ENCODE results near the gene LOC101059915.
"Not testable (repeated sequence)": the region's sequence is repeated elsewhere in the genome, so short reads cannot be mapped to it uniquely, and the experiment has no call there.

Gene LOC101059915

DNA sequence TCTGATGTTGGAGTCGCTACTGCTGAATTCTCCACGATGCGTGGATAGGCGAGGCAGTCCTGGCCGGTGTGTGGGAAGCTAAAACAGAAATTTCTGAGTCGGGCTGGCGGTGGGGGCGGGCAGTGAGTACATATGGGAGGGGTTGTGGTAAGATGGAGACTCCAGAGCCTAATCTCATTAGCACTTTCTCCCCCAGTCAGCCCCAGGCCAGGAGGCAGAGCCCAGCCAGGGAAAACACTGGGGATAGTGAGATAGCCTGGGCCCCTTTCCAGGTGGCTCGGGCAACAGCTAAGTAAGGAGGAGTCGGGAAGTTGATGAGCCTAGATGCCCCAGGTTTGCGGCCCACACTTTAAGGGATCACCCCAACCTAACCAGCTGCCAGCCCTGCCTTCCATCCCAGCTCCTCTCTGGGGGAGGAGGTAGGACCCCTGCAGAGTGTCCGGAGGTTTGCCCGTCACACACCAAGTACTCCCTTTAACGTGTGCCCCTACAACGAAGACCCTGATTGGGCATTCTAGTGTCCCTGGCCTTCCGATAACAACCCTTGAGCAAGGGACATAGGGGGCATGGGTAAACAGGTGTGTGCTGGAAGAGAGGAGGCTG lies 2.4 kb upstream of the LOC101059915 start:
- ATAC-seq (no peak), DNase-seq (peak in 1 of 3 donors; percentile 19)
- Histone ChIP-seq H3K4me3 (no peak overlapping the region), H3K9me3 (no peaks in the 10 kb centered on the region), H3K36me3 (ENCODE audit: low read depth) (no peaks in the 10 kb centered on the region), H3K4me1 (ENCODE audit: low read depth) (no peaks in the 10 kb centered on the region)
- intact Hi-C loops (cut with DNase I, micrococcal nuclease): no loop called here
- TF ChIP-seq, protein P1, sequence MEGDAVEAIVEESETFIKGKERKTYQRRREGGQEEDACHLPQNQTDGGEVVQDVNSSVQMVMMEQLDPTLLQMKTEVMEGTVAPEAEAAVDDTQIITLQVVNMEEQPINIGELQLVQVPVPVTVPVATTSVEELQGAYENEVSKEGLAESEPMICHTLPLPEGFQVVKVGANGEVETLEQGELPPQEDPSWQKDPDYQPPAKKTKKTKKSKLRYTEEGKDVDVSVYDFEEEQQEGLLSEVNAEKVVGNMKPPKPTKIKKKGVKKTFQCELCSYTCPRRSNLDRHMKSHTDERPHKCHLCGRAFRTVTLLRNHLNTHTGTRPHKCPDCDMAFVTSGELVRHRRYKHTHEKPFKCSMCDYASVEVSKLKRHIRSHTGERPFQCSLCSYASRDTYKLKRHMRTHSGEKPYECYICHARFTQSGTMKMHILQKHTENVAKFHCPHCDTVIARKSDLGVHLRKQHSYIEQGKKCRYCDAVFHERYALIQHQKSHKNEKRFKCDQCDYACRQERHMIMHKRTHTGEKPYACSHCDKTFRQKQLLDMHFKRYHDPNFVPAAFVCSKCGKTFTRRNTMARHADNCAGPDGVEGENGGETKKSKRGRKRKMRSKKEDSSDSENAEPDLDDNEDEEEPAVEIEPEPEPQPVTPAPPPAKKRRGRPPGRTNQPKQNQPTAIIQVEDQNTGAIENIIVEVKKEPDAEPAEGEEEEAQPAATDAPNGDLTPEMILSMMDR (IDR thresholded peaks at IDR 0.05): no peak

DNA sequence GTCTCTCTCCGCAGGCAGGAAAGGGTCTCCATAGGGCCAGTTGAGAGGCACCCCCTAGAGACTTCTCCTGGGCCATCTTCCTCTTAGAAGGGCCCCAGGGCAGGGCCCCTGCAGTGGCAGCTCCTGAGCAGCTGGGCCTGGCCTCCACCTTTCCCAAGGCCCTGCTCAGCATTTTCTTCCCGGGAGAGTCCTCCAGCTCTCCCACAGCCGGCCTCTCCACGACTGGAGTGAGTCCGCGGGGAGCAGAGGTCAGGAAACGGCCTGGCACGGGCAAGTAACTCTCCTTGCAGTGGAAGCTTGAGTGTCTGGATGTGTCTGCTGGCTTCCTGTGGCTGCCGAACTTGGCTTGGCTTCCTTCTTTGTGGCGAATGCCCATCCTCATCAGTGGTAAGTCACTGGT lies 1.6 kb upstream of the LOC101059915 start:
- ATAC-seq: no peak
- Histone ChIP-seq H3K9me3 (no peaks in the 10 kb centered on the region), H3K4me3 (no peak overlapping the region), H3K36me3 (ENCODE audit: low read depth) (no peaks in the 10 kb centered on the region), H3K4me1 (ENCODE audit: low read depth) (no peaks in the 10 kb centered on the region)
- DNase-seq: peak in 1 of 3 donors; percentile 15
- intact Hi-C loops (cut with DNase I, micrococcal nuclease): no loop called here
- TF ChIP-seq, protein P1 (IDR thresholded peaks at IDR 0.05): no peak

DNA sequence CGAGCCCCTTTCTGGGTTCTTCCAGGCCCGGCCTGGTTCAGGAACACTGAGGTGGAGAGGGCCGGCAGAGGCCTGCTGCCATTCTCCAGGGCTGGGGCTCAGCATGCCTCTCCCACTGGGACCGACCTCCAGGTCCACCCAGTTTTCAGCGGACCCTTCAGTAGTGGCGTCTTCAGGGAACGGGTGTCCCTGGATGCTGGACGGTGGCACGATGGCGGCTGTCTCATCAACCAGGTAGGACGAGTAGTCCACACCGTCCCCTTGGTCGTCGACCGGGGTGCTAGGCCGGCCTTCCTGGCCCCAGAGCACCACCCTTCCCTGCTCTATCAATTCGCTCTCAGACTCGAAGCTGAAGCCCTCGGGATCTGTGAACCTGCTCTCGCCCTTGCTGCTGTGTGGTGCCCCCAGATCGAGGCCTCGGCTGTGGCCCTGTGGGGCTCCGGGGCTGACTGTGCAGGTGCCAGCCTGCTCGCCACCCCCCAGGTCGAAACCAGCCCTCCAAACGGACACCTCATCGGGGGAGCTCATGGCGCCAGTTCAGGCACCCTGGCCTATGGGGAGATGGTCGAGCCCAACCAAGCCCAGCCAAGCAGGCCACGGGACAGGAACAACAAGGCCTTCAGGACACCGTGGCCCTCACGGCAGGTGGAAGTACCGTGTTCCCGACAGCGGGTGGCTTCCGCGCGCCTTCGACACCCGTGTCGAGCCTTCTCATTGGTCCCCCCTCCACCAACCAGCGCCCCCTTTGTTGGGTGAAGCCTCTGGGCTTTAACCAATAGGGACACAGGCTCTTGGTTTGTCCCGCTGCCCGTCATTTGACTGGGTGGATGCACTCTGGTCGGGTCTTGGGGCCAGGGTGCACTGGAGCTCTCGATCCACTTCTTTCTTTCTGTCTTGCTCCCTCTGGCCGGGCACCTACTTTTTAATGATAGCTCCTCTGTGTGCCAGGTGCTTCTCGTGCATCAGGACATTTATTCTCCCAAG lies 814 bp upstream of the LOC101059915 start:
- no peaks in the 10 kb centered on the region for H3K36me3 ChIP-seq (ENCODE audit: low read depth)
- peak in 1 of 3 donors; percentile 39 for DNase-seq
- H3K4me1 ChIP-seq (ENCODE audit: low read depth): no peaks in the 10 kb centered on the region
- ATAC-seq: no peak
- intact Hi-C loops (cut with DNase I, micrococcal nuclease): no loop called here
- no peak overlapping the region for H3K4me3 ChIP-seq
- no peaks in the 10 kb centered on the region for H3K9me3 ChIP-seq
- TF ChIP-seq, protein P1 (IDR thresholded peaks at IDR 0.05): no peak

DNA sequence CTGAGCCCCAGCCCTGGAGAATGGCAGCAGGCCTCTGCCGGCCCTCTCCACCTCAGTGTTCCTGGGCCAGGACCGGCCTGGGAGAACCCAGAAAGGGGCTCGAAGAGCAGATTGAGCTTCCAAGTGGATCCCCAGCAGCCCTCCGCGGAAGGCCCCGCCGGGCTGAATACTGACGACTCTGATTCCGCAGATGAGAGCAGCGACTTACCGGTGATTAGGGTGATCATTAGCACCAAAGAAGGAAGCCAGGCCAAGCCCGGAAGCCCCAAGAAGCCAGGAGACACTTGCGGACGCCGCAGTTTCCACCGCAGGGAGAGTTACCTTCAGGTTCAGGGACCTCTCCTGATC lies 876 bp downstream of the LOC101059915 start:
- intact Hi-C loops (cut with DNase I, micrococcal nuclease): no loop called here
- Histone ChIP-seq H3K4me3 (no peak overlapping the region), H3K36me3 (ENCODE audit: low read depth) (no peaks in the 10 kb centered on the region), H3K4me1 (ENCODE audit: low read depth) (no peaks in the 10 kb centered on the region), H3K9me3 (no peaks in the 10 kb centered on the region)
- no peak for ATAC-seq
- DNase-seq: no peak
- TF ChIP-seq, protein P1 (IDR thresholded peaks at IDR 0.05): no peak

DNA sequence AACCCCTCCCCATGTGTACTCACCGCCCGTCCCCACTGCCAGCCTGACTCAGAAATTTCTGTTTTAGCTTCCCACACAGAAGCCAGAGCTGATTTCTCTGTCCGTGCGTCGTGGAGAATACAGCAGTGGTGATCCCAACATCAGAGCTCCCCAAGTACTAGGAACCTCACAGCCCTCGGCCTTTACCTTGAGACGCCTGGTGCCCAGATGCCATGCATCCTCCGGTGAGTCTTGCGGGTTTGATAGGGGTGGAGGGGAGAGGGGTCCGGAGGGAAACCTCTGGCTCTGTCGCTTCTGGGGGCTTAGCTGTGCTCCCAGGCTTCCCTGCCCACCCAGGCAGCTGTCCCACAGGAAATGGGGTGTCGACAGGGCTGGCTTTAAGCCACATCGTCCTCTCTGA lies 2.1 kb downstream of the LOC101059915 start:
- intact Hi-C loops (cut with DNase I, micrococcal nuclease): no loop called here
- H3K9me3 ChIP-seq: no peaks in the 10 kb centered on the region
- TF ChIP-seq, protein P1 (IDR thresholded peaks at IDR 0.05): no peak
- no peak overlapping the region for H3K4me3 ChIP-seq
- H3K36me3 ChIP-seq (ENCODE audit: low read depth): no peaks in the 10 kb centered on the region
- H3K4me1 ChIP-seq (ENCODE audit: low read depth): no peaks in the 10 kb centered on the region
- DNase-seq (peak in 1 of 3 donors; percentile 15), ATAC-seq (no peak)

DNA sequence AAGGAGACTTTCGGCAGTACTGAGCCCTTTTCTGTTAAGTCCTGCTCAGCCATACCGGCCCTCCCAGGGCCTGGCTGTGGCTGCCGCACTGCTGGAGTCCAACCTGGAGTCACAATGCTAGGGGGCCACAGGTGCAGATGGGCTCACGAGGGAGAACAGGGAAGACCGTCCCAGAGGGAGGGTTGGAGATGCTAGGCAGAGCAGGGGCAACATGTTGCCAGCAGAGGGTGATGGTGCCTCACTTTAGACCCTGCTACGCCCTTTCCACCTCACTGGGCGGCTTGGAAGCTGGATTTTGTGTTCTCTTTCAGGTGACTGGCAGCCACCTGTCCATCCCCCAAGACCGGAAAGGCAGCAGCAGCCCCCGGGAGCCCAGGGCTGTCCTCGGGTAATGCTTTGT lies 2.6 kb downstream of the LOC101059915 start:
- intact Hi-C loops (cut with DNase I, micrococcal nuclease): not testable (repeated sequence)
- DNase-seq: peak in 2 of 3 donors; percentile 12 to 15
- peak; percentile 45 for ATAC-seq

More for the DNA sequence above, 2.6 kb downstream of the LOC101059915 start:
- not testable (repeated sequence) for H3K4me3 ChIP-seq; H3K36me3 ChIP-seq (ENCODE audit: low read depth); H3K9me3 ChIP-seq; H3K4me1 ChIP-seq (ENCODE audit: low read depth)

Measured in mucosa of descending colon (tissue), 3 donors.